HepG2 (cell line): Measurements from ENCODE around the gene AK8.

Source experiments
- JUNB ChIP-seq: sonication (generic); formaldehyde crosslinking; IDR thresholded peaks from 2 replicates; pipeline ENCODE4 v1.8.0; 2022; ENCODE audit warnings: missing genetic modification reagents, mild to moderate bottlenecking, borderline replicate concordance
- MTA3 ChIP-seq: sonication (generic); formaldehyde crosslinking; IDR thresholded peaks from 2 replicates; pipeline ENCODE4 v1.4.0; 2020; ENCODE audit warnings: missing genetic modification reagents
- NFRKB ChIP-seq: fragments of 450-650 bp; IDR thresholded peaks from 2 replicates; pipeline ENCODE4 v1.6.1; 2017
- ZKSCAN1 ChIP-seq: fragments of 150-350 bp; IDR thresholded peaks from 2 replicates; pipeline ENCODE4 v1.6.1; 2014; ENCODE audit warnings: low read length
- ZNF354B ChIP-seq: sonication (generic); formaldehyde crosslinking; IDR thresholded peaks from 2 replicates; pipeline ENCODE4 v1.8.0; 2022; ENCODE audit warnings: mild to moderate bottlenecking, missing genetic modification reagents
- ZNF776 ChIP-seq: sonication (generic); formaldehyde crosslinking; IDR thresholded peaks from 2 replicates; pipeline ENCODE4 v1.4.0; 2020; ENCODE audit warnings: mild to moderate bottlenecking, missing genetic modification reagents
- TF ChIP-seq, protein P1 (sequence below): sonication (generic); formaldehyde crosslinking; IDR thresholded peaks from 2 replicates; pipeline ENCODE4 v1.5.0; 2020; ENCODE audit warnings: mild to moderate bottlenecking, missing genetic modification reagents, moderate library complexity

DNA sequence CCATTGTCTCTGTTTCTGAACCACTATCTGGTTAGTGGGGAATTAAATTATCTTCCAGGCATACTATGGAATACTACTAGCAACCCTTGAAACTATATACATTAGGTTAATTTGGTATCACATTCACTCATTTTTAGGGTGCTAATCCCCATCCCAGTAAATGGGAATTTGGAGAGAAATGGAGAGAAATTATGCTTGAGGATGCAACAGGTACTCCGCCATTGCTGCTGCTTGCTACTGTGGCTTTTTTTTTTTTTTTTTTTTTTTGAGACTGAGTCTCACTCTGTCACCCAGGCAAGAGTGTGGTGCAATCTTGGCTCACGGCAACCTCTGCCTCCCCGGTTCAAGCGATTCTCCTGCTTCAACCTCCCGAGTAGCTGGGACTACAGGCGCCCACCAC is 66.1 kb downstream of the AK8 start:
- TF ChIP-seq ZNF776 (CRISPR knock-in tag), result no peak
- TF ChIP-seq JUNB (CRISPR knock-in tag), result no peak
- TF ChIP-seq MTA3 (CRISPR knock-in tag), result no peak
- no peak for TF ChIP-seq ZNF354B (CRISPR knock-in tag)
- TF ChIP-seq, protein P1, sequence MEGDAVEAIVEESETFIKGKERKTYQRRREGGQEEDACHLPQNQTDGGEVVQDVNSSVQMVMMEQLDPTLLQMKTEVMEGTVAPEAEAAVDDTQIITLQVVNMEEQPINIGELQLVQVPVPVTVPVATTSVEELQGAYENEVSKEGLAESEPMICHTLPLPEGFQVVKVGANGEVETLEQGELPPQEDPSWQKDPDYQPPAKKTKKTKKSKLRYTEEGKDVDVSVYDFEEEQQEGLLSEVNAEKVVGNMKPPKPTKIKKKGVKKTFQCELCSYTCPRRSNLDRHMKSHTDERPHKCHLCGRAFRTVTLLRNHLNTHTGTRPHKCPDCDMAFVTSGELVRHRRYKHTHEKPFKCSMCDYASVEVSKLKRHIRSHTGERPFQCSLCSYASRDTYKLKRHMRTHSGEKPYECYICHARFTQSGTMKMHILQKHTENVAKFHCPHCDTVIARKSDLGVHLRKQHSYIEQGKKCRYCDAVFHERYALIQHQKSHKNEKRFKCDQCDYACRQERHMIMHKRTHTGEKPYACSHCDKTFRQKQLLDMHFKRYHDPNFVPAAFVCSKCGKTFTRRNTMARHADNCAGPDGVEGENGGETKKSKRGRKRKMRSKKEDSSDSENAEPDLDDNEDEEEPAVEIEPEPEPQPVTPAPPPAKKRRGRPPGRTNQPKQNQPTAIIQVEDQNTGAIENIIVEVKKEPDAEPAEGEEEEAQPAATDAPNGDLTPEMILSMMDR (CRISPR knock-in tag), result no peak
- TF ChIP-seq NFRKB, result no peak
- no peak for TF ChIP-seq ZKSCAN1
